Stimulated activated naive CD4-positive, alpha-beta T cell (primary cell): ENCODE measurements around the gene ABCC3.

ENCODE experiments used
- DNase-seq, 6 experiments: peaks; one replicate each; lab custom pipeline; 2025; lab: John Stamatoyannopoulos, UW

ABCC3 gene

DNA sequence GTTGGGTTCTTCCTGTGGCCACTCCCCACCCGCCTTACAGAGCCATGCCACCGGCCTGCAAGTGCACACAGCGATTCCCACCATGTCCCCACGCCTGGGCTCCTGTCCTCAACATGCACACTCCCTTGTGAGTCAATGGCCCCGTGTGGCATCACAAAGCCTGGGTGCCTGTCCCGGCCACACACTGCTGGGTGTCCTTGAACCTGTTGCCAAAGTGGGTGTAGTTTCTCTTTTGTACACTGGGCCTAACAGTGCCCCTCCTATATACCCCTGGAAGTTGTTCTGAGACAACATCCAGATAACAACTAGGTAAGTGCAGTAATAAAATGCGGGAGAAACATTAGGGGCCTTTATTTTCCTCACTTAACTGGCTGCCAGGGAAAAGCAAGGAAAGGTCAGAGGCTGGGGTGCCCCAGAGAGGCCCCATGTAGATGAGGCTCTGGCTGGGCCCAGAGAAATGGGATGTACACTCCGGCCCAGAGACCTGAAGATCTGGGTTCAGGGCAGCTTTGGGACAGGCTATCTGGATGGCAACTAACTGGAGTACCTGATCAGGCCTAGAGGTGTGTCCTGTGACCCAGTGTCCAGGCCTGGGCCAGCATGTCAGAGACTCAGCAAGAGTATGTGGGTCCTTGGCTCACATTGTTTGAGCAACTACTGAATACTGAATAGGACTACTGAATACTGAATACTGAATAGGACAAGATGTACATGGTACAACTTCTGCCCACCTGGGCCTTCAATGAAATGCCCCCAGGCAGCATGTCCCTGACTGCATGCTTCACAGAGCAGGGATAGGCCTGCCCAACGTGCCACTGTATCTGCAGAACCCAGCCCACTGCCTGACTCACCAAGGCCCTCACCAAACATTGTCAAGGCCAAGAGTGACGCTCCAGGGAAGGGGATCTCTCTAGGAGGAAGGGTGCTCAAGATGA lies 8.3 kb downstream of the ABCC3 start:
- no peak for DNase-seq

DNA sequence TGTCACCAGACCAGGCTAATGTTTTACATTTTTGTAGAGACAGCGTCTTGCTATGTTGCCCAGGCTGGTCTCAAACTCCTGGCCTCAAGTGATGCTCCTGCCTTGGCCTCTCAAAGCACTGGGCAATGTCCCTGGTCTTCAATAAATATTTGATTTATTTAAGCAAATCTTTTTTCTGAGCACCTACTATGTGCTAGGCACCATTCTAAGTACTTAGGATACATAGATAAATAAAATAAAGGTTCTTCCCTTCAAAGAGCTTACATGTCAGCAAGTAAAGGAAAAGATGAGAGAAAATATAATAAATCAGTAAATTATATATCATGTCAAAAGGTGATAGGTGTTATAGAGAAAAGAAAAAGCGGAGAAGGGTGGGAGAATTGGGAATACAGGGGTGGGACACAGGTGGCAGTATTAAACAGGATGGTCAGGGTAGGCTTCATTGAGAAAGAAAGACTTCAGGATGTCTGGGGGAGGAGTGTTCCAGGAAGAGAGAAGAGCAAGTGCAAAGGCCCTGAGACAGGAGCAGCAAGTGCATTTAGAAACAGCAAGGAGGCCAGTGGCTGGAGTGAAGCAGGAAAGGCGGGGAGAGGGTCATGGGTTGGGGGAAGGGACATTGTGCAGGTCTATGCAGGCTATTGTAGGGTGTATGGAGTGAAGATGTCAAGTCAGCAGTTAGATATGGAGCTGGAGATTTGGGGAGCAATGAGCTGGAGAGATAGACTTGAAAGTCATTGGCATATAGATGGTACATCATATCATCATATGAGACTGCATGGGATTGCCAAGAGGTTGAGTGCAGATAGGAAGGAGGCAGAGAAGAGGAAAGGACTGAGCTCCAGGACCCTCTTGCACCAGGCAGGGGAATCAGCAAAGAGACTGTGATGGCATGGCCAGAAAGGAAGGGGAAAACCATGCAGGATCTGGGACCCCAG lies 11.3 kb downstream of the ABCC3 start:
- no peak for DNase-seq

DNA sequence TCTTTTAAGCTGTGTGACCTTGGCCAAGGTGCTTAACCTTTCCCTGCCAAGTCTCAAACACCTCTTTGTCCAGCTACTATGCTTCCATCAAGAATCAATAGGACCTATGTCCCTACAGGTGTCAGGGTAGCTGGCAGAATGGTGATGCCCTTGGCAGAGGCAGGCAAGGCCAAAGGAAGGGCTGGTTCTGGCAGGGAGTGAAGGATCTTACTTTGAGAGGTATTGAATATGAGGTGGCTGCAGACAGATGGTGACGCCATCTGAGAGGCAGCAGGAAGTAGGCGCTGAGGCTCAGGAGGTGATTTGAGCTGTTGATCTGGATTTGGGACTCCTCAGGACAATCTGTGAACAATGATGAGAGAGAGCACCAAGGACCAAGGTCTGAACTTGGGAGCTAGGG lies 12.5 kb downstream of the ABCC3 start:
- no peak for DNase-seq

DNA sequence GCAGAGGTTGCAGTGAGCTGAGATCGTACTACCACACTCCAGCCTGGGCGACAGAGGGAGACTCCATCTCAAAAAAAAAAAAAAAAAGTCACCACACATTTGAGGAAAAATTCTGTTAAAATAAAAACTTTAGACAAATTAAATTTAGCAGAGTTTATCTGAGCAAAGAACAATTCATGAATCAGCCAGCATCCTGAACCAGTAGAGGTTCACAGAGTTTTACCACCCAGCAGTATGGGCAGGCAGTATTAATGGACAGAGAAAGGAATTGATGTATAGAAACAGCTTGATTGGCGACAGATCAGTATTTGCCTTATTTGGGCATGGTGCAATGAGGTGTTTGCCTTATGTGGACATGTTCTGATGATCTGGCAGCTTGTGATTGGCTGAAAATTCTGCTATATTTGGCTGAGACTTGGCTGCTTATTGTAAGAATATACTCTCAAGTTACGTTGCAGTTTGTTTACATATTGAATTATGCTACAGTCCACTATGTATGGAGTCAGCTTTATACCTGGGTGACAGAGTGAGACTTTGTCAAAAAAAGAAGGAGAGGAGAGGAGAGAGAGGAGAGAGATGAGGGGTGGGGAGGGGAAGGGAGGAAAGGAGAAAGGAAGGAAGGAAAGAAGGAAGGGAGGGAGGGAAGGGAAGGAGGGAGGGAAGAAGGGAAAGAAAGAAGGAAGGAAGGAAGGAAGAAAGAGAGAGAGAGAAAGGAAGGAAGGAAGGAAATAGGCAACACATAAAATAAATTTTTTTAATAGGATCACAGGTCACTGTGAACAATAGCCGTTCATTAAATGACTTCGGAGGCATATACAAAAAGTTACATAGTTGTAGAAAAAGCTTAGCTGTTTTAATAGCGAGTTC lies 14.6 kb downstream of the ABCC3 start:
- no peak for DNase-seq

DNA sequence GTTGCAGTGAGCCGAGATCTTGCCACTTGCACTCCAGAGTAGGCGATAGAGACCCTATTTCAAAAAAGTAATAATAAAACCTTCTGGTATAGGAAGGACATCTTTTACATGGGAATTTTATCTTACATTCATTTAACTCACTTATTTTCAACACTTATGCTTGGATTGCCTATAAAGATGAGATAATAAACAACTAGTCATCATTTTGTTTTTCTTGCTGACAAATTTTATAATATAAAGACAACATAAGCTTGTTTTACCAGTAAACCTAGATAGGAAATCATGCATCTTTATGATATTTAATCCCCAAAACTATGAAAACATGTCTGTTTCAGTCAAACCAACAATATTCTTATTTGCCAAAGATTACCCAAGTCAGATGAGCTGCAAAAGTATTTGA lies 17.0 kb downstream of the ABCC3 start:
- no peak for DNase-seq

DNA sequence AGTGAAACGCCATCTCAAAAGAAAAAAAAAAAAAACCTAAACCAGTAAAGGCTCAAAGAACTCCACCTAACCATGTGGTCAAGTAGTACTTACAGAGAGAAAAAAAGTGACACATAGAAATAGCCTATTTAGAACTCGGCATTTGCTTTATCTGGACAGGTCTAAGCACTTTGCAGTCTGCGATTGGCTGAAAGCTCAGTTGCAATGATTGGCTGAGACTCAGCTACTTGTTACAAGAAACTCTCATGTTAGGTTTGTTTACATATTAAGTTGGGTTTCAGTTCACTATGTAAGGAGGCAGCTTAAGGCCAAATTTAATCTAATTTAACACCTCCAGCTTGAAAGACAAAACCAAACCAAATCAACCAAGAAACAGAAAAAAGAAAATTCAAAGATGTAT lies 19.1 kb downstream of the ABCC3 start:
- DNase-seq, result no peak

DNA sequence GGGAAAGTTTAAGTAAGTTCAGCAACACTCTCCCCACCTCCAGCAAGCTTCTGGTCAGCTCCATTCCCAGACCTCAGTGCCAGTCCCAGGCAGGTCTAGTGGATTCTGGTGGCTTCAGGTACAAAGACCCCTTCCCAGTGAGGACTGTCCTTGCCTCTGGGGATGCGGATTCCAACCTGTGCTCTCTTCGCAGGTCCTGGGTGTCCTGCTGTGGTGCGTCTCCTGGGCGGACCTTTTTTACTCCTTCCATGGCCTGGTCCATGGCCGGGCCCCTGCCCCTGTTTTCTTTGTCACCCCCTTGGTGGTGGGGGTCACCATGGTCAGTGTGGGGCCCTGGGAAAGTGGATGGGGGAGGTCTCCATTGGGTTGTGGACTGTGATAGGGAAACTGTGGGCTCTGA lies 21.8 kb downstream of the ABCC3 start:
- no peak for DNase-seq

DNA sequence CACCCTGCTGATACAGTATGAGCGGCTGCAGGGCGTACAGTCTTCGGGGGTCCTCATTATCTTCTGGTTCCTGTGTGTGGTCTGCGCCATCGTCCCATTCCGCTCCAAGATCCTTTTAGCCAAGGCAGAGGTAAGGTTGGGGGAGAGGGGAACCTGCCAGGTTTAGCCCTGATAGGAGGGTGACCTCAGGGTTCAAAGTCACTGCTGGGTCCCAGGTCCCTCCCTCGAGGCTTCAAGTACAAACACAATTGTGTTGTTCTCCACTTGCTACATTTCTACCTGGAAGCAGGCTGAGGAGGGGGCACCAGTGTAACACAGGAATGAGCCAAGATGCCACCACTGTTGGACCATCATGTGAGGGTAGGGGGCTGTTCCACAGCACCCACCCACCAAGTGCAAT lies 22.4 kb downstream of the ABCC3 start:
- no peak for DNase-seq

DNA sequence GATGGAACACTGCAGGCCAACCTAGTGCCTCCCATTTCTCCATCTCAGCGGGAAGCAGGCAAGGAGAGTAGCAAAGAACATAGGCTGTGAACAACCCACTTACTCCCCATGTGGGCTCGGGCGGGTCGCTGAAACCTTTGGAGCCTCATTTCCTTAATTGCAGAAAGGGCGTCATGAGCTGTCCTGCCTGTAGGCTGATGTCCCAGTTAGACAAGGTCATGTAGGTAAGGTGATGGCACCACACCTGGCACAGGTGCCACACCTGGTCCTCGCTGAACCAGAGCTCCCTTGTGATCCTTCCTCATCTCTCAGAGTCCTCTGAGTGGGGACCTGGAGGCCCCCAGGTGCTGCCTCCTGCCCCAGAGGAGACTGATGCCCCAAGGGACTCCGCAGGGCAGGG lies 22.9 kb downstream of the ABCC3 start:
- DNase-seq, result no peak

DNA sequence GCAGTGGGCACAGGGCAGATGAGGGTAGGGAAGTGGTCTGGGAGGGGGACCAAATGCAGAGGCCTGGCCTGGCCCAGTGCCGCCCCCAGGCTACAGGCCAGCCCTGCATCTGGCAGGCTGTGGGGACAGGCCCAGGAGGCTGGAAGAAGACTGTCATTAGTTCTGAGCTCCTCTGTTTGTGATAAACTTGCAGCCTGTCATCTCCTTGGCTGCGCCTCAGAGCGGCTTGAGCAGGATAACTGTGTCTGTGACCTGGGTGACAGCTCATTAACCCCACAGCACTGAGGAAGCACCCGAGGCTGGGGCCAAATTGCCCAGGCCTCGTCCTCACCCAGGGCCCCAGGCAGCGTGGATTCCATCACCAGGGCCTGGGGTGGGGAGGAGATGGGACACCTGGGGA lies 23.9 kb downstream of the ABCC3 start:
- DNase-seq, result no peak

DNA sequence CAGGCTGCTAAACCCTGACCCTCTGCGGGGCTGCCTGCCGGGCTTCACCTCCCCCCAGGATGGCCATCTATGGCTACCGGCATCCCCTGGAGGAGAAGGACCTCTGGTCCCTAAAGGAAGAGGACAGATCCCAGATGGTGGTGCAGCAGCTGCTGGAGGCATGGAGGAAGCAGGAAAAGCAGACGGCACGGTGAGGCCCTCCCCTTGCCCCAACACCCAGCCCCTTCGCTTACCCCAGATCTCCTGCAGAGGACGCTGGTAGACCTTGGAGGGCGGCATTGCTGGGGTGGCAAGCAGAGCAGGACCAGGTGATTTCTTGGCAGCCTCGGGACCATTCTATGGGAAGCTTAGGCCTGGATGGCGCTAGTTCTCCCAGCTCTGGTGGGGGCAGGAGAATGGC lies 24.5 kb downstream of the ABCC3 start:
- no peak for DNase-seq

DNA sequence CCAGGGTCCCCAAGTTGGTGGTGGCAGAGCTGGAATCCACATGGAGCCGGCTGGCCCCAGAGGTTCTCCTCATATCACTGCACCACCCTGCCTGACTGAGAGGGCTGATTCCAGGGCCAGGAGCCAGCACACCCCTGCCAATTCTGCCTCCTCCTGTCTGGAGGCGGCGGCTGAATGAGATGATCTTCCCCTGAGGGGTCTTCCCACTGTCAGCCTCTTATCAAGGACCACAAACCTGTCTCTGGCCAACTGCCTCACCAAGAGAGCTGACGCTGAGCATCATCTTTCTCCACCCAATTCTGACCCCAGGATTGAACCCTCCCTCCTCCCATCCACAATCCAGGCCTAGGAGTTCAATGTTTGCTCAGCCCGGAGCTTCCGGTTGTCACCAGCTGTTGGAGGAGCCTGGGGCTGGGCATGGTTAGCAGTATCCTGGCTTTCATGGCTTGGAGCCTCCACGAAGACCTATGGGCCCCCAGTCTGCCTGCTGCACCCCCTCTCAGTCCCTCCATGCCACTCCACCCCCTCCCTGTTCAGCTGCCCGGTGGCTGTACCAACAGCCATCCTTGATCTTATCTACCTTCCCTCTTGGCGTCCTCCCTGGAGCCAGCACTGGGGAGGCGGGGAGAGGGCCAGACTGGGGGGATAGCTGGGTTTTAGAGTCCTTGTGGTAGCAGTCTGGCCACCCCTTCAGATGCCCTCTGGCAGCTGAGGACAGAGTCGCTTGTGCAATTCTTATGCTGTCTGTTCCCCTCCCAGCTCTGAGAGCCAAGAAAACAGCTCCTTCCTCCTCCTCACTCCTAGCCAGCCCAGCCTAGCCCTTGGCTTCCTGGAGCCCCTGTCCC lies 25.6 kb downstream of the ABCC3 start:
- DNase-seq, result no peak

DNA sequence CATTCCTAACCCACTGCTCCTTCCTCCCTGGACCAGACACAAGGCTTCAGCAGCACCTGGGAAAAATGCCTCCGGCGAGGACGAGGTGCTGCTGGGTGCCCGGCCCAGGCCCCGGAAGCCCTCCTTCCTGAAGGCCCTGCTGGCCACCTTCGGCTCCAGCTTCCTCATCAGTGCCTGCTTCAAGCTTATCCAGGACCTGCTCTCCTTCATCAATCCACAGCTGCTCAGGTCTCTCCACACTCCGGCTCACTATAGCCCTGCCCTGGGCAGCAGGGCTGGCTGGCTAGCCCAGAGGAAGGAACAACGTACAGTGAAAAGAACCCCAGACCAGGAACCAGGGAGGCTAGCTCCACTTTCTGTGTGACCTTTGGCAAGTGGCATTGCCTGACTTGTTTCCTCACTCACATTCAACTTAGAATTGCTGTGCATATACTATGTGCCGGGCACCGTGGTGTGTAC lies 26.2 kb downstream of the ABCC3 start:
- no peak for DNase-seq

DNA sequence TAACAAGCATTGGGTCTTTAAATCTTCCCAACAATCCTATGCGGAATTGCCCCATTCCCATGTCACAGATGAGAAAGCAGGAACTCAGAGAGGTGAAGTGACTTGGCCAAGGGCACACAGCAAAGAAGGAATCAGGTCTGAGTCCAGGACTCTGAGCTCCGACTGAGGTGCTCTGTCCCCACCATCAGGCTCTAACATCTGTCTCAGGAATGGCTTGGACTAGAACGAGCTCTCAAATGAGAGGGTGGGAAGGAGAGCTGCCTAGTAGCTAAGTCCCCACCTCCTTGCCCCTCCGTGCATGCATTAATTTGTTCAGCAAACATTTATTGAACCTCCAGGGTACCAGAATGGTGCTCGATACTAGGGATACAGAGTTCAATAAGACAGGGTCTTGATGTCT lies 26.7 kb downstream of the ABCC3 start:
- DNase-seq, result no peak

DNA sequence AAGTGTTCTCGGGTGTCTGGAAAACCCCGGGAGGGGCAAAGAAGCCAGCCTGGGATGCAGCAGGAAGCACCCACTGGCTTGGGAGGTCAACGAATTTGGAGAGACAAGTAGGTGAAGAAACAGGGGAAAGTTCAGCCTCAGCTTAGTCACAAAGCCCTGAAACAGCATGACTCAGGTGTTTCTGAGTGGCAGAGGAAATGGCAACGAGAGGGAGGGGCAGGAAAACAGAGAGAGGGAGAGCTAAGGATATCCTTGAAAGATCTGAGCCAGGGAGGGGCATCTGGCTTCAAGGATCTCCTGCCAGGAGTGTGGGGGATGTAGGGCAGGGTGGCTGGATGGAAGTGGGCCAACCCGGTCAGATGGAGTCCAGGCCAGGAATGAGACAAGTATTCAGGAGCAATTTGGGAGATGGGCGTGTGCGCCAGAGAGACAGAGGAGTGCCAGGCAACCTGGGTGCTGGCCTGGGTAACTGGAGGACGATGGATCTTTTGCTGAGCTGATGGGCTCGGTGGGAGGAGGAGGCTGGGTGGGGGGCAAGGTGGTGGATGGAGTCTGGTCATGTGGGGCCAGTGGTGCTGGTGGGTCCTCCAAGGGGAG lies 27.2 kb downstream of the ABCC3 start:
- DNase-seq, result no peak

DNA sequence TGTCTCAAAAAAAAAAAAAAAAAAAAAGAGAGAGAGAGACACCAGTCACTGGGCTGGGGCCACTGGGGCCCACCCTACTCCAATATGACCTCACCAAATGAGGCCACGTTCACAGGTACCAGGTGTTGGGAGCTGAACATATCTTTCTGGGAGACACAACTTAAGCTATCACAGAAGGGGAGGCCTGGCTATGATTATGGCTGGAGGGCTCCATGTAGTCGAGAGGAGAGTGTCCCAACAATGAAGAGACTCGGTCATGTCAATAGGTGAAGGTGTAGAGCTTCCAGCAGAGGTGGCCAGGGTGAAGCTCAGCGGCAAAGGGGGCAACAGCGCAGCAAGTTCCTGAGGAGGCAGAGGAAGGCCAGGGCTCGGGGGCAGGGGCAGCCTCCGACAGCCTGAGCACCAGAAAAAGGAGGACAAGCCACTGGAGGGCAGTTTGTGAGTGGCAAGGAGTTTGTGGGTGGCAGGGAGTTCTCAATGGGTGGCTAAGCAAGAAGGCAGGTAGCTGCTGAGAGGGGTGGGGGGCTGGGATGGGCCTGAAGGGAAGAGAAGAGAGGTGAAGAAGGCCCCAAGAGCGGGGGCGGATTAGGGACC lies 28.0 kb downstream of the ABCC3 start:
- DNase-seq, result no peak

DNA sequence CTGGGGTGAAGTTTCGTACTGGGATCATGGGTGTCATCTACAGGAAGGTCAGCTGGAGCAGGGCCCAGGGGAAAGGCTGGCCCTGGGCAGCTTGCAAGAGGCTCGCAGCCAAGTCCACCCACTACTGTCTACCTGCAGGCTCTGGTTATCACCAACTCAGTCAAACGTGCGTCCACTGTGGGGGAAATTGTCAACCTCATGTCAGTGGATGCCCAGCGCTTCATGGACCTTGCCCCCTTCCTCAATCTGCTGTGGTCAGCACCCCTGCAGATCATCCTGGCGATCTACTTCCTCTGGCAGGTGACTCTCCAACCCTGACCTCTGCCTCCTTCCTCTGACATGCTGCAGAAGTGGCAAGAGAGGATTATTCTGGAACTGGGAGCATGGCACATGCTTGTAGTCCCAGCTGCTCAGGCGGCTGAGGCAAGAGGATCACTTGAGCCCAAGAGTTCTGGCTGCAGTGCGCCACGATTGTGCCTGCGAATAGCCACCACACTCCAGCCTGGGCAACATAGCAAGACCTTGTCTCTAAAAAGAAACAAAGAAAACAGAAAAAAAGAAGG lies 29.2 kb downstream of the ABCC3 start:
- no peak for DNase-seq

DNA sequence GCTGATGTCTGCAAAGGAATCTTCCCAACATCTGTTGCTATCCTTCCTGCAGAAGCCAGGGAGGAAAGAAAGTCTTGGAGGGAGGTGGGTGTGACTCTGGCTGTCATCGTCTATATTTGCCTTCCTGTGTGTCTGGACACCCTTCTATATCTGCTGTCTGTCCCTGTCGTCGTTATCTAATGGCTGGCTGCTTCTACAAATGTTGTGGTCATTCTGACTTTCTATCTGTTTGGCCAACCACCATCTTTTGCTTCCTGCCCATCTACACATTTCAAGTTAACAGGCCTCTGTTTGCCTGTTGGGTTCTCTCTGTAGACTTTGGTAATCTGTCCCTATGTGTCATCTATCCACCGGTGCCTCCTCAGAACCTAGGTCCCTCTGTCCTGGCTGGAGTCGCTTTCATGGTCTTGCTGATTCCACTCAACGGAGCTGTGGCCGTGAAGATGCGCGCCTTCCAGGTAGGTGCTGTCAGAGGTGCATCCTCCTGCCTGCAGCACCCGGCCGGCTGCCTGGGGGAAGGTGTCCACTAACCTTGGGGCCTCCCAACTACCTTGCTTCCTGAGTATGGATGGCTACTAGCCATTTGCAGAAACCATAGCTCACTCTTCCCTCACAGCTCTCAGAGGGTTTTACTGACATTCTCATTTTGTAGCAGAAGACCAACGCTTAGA lies 30.2 kb downstream of the ABCC3 start:
- DNase-seq, result no peak

DNA sequence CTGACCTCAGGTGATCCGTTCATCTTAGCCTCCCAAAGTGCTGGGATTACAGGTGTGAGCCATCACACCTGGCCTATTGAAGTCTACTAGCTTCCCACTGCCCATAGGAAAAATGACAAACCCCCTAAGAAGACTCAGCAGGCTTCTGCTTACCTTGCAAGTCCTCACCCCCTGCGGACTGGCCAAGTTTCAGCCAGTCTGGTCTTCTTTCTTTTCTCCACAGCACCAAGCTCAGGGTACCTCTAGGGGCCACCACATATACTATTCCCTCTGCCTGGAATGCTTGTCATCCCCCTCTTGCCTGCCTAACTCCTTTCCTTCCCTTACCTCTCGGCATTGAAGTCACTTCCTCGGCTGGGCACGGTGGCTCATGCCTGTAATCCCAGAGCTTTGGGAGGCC lies 31.2 kb downstream of the ABCC3 start:
- no peak for DNase-seq
